GM18858 (cell line): ENCODE measurements around the gene CAMKK1.

Source experiments
- ATAC-seq: cut with Tn5 transposase; IDR thresholded peaks from one replicate; pipeline ENCODE4 v1.9.1; 2021; ENCODE audit not compliant: unreplicated experiment

CAMKK1 gene

GRCh38 chr17:3815122-3815521 lies 77.7 kb downstream of the CAMKK1 start:
- ATAC-seq, result no peak

DNA sequence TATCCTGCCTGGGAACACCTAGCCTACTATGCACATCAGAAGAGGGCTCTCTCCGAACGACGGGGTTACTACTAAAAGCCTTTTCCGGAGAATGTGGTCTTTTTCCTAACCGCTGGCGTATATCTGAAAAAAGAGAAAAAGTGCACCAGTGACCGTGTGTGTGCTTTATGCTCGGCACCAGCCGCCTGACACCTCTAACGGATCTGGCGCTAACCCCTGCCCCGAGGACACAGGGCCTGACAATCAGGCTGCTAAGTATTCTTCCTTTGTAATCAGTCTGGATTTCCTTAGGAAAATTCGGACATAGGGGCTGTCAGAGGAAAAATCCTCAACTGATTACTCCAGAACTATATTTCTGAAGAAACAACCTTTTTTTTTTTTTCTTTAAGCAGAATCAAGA lies 78.5 kb downstream of the CAMKK1 start:
- no peak for ATAC-seq

DNA sequence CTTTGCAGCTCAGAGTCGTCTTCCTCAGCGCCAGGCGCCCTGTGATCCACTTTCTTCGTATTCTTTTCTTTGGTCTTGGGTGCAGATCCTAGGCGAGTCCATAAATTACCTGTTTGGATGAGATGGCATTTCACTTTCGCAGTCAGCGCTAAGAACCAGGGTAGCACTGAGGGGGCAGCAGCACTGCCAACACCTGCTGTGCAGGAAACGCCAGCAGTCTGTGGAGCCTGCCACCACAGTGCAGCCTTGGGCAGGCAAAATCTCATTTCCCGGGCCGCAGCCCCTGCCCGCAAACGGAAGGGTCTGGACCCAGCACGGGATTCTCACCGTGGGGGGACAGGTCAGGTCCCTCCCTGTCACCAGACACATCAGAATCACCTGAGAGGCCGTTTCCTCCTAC lies 79.7 kb downstream of the CAMKK1 start:
- ATAC-seq, result no peak

- ATAC-seq, result no peak
Observed at GRCh38 chr17:3812771-3813170, 80.1 kb downstream of the CAMKK1 start.

DNA sequence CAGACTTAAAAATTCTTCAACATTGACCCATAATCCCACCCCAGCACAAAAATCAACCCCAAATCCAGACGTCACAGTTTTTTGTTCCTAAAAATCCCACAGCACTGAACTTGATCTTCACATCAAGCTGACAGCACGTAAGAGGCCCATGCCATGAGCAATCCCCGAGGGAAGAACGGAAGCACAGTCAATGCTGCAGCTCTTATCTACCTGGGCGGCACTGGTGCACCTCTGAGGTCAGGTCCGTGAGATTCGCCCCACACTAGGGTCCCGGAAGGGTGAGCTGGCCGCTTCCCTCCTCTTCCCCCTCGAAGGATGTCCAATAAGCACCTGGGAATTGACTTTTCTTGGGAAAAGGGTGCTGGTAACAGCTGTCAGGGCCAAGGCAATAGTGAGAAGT lies 80.6 kb downstream of the CAMKK1 start:
- ATAC-seq, result no peak
